GM11168 (cell line): ENCODE results near the gene TARDBP.

ENCODE experiments used
- in situ Hi-C: fragments of 300-500 bp; cut with MboI; formaldehyde crosslinking; loops from one replicate; pipeline ENCODE4 v1.12.0; 2022; ENCODE audit warnings: low sequenced_read_pairs; ENCODE audit not compliant: unreplicated experiment

Gene TARDBP

GRCh38 chr1:11041048-11041447 lies 28.6 kb downstream of the TARDBP start:
- in situ Hi-C loops, result no loop called here

GRCh38 chr1:11042065-11042464 lies 29.6 kb downstream of the TARDBP start:
- in situ Hi-C loops, result no loop called here

GRCh38 chr1:11042995-11043874 lies 30.8 kb downstream of the TARDBP start:
- in situ Hi-C loops, result no loop called here

GRCh38 chr1:11044086-11044848 lies 31.8 kb downstream of the TARDBP start:
- in situ Hi-C loops, result no loop called here

- in situ Hi-C loops, result no loop called here
Observed at GRCh38 chr1:11044849-11045427, 32.5 kb downstream of the TARDBP start.

GRCh38 chr1:11045428-11046269 lies 33.2 kb downstream of the TARDBP start:
- in situ Hi-C loops, result no loop called here

GRCh38 chr1:11046270-11046566 lies 33.8 kb downstream of the TARDBP start:
- in situ Hi-C loops, result no loop called here

GRCh38 chr1:11046625-11047365 lies 34.3 kb downstream of the TARDBP start, which contains the start of gene MASP2:
TSS of gene MASP2 (minus strand) at chr1:11047239. CDS start at chr1:11047207, 32 bp downstream.
- in situ Hi-C loops, result no loop called here

GRCh38 chr1:11051121-11051520 lies 38.7 kb downstream of the TARDBP start:
- in situ Hi-C loops, result loop anchor here (25.0 kb wide), 1 partner anchor 586 kb away; no protein-coding TSS in a partner anchor

GRCh38 chr1:11051781-11052511 lies 39.5 kb downstream of the TARDBP start:
- in situ Hi-C loops, result loop anchor here (25.0 kb wide), 1 partner anchor 585 kb away; no protein-coding TSS in a partner anchor

GRCh38 chr1:11052839-11053757 lies 40.6 kb downstream of the TARDBP start:
- in situ Hi-C loops, result loop anchor here (25.0 kb wide), 1 partner anchor 584 kb away; no protein-coding TSS in a partner anchor

GRCh38 chr1:11053758-11054137 lies 41.3 kb downstream of the TARDBP start:
- in situ Hi-C loops, result loop anchor here (25.0 kb wide), 1 partner anchor 584 kb away; no protein-coding TSS in a partner anchor

GRCh38 chr1:11054181-11054580 lies 41.7 kb downstream of the TARDBP start:
- in situ Hi-C loops, result loop anchor here (25.0 kb wide), 1 partner anchor 583 kb away; no protein-coding TSS in a partner anchor

GRCh38 chr1:11054666-11055065 lies 42.2 kb downstream of the TARDBP start:
- in situ Hi-C loops, result loop anchor here (25.0 kb wide), 1 partner anchor 583 kb away; no protein-coding TSS in a partner anchor

- in situ Hi-C loops, result loop anchor here (25.0 kb wide), 1 partner anchor 582 kb away; no protein-coding TSS in a partner anchor
Observed at GRCh38 chr1:11055676-11056075, 43.2 kb downstream of the TARDBP start.

- in situ Hi-C loops, result loop anchor here (25.0 kb wide), 1 partner anchor 581 kb away; no protein-coding TSS in a partner anchor
Observed at GRCh38 chr1:11056504-11056903, 44.0 kb downstream of the TARDBP start.

- in situ Hi-C loops, result loop anchor here (25.0 kb wide), 1 partner anchor 580 kb away; no protein-coding TSS in a partner anchor
Observed at GRCh38 chr1:11057477-11057876, 45.0 kb downstream of the TARDBP start.
